22Rv1 (cell line): ENCODE measurements around the gene ARHGEF17.

ENCODE experiments used
- CTCF ChIP-seq: fragments of 450-650 bp; IDR thresholded peaks from 2 replicates; pipeline ENCODE4 v1.5.1; 2017; ENCODE audit warnings: mild to moderate bottlenecking
- ZFX ChIP-seq: fragments of 450-650 bp; IDR thresholded peaks from 2 replicates; pipeline ENCODE4 v1.6.1; 2017; ENCODE audit warnings: antibody characterized with exemption, borderline replicate concordance

- TF ChIP-seq CTCF (no peak), ZFX (no peak)
Measured at GRCh38 chr11:73271936-73272679, 36.0 kb upstream of the ARHGEF17 start, which contains the start of gene P2RY6.
